ENCODE data around the gene SOX13. TPM values are rescaled to one million over a fixed set of nuclear protein-coding genes. Genes with fewer than 3 reads are reported as not detected.

SOX13 gene
- total and polyA plus RNA-seq, 9 of the 15 experiments (the other 6 are each of a cell fraction or from before 2014, with no cell fraction given), result 0.03 to 0.35 (median 0.06) TPM; not detected in 5

- no peak for TF ChIP-seq MYBL2 (IDR thresholded peaks at IDR 0.05; ENCODE audit: low read depth)
- TF ChIP-seq MYBL2 (CRISPR knock-in tag; IDR thresholded peaks at IDR 0.05; ENCODE audit: borderline replicate concordance), result no peak
- TF ChIP-seq NFRKB (IDR thresholded peaks at IDR 0.05; ENCODE audit: low read depth), result no peak
Measured at GRCh38 chr1:204104331-204105130, 31.6 kb downstream of the SOX13 start (continued).

- CTCF ChIA-PET (ENCODE audit: low intra/inter-chr PET ratio), result no interaction called here
- no peak for ATAC-seq
- TF ChIP-seq ZNF146 (CRISPR knock-in tag; IDR thresholded peaks at IDR 0.05; ENCODE audit: unreplicated experiment) (no peak), ZNF133 (CRISPR knock-in tag; IDR thresholded peaks at IDR 0.05) (no peak), PREB (CRISPR knock-in tag; IDR thresholded peaks at IDR 0.05) (no peak), ILF3 (IDR thresholded peaks at IDR 0.05; ENCODE audit: borderline replicate concordance) (no peak), SRSF1 (IDR thresholded peaks at IDR 0.05; ENCODE audit: low read depth, low read length) (no peak), ELK1 (CRISPR knock-in tag; IDR thresholded peaks at IDR 0.05) (no peak), THRAP3 (IDR thresholded peaks at IDR 0.05; ENCODE audit: borderline replicate concordance) (no peak), TFAP4 (CRISPR knock-in tag; IDR thresholded peaks at IDR 0.05; ENCODE audit: borderline replicate concordance) (no peak)
Measured at GRCh38 chr1:204105131-204105515, 32.2 kb downstream of the SOX13 start.

More at GRCh38 chr1:204105131-204105515, 32.2 kb downstream of the SOX13 start:
- H3K4me1 ChIP-seq (replicated peaks in 1 of 2; ENCODE audit: control insufficient read depth in 2 of 2, insufficient read depth in 2 of 2, low read length in 2 of 2), result no peaks in the 10 kb centered on the region; a peak in 1 of 5 replicates
- WGBS (ENCODE audit: insufficient coverage, low coverage, missing lambda C conversion rate), result 11% methylated on average over 6 of the region's 6 CpGs
- in situ Hi-C loops (cut with MboI), result no loop called here
- no peak overlapping the region for H3K4me3 ChIP-seq
- DNase-seq (ENCODE audit: extremely low read depth in 1 of 4, low spot score in 3 of 4), result no peak
- BruUV-seq (replicated peaks), result no TSS peak
- H3K27ac ChIP-seq (ENCODE audit: extremely low read depth, low read depth, low read length), result no peak overlapping the region
- H3K9ac ChIP-seq (ENCODE audit: insufficient read depth in 1 of 2, low read depth in 2 of 2, low read length in 2 of 2), result no peak overlapping the region
- intact Hi-C loops (cut with micrococcal nuclease), result no loop called here
- POLR2A ChIA-PET, result no interaction called here
- no peaks in the 10 kb centered on the region for H3K9me3 ChIP-seq (replicated peaks; ENCODE audit: control insufficient read depth, insufficient read depth, low read depth, low read length)
- H3K79me2 ChIP-seq (ENCODE audit: control insufficient read depth, insufficient read depth, low read length), result no peaks in the 10 kb centered on the region
- peaks cover 14 to 64% of the 10 kb centered on the region in 2 experiments; a peak in 4 of 5 replicates for H3K27me3 ChIP-seq (ENCODE audit: control insufficient read depth in 2 of 2, insufficient read depth in 2 of 2, low read length in 2 of 2)
- H2AFZ ChIP-seq (ENCODE audit: low read depth, low read length), result no peak overlapping the region
- H3K9me1 ChIP-seq (ENCODE audit: control insufficient read depth, insufficient read depth, low read length), result no peaks in the 10 kb centered on the region
- H4K20me1 ChIP-seq (replicated peaks; ENCODE audit: control insufficient read depth, insufficient read depth, low read length), result no peaks in the 10 kb centered on the region; the same call in 1 of the 2 replicates
- H3K36me3 ChIP-seq (ENCODE audit: control insufficient read depth, insufficient read depth, low read length), result no peaks in the 10 kb centered on the region
- H3K4me2 ChIP-seq (ENCODE audit: insufficient read depth, low read length), result no peak overlapping the region
- no peak for FAIRE-seq
